BJ (cell line): Measurements from ENCODE around the gene LMO1. TPM values are rescaled to one million over a fixed set of nuclear protein-coding genes. Genes with fewer than 3 reads are reported as not detected.
A peak's percentile ranks its signal among the peaks of the same experiment; 100 is the strongest.

ENCODE experiments used
- CTCF ChIA-PET: fragments of 350-600 bp; formaldehyde crosslinking; extraction: SDS; loops from one replicate; lab custom pipeline; 2021; ENCODE audit warnings: antibody characterized with exemption, inconsistent platforms; lab: Yijun Ruan, JAX
- POLR2A ChIA-PET: fragments of 300-600 bp; sonication (Branson Sonifier 250); formaldehyde crosslinking; extraction: SDS; loops from one replicate; lab custom pipeline; 2021; ENCODE audit warnings: antibody characterized with exemption; lab: Charles Lee
- DNase-seq: peaks from one replicate; pipeline ENCODE4 v3.0.0-alpha.2; 2011; ENCODE audit warnings: low read depth
- H3K27me3 ChIP-seq: 2 replicates; pipeline ENCODE4 v1.6.0; 2011; ENCODE audit warnings: low read length; ENCODE audit not compliant: control insufficient read depth, insufficient read depth
- H3K36me3 ChIP-seq: 2 replicates; pipeline ENCODE4 v1.5.1; 2011; ENCODE audit warnings: low read length; ENCODE audit not compliant: control insufficient read depth, insufficient read depth
- H3K4me3 ChIP-seq: 2 replicates; pipeline ENCODE4 v1.5.1; 2011; ENCODE audit warnings: low read depth, mild to moderate bottlenecking, control low read depth, low read length
- CTCF ChIP-seq: IDR thresholded peaks from 2 replicates; pipeline ENCODE4 v1.5.1; 2011; ENCODE audit warnings: low read depth, mild to moderate bottlenecking, control low read depth, inconsistent platforms, low read length, moderate library complexity; ENCODE audit not compliant: insufficient read depth
- polyA plus RNA-seq: library from polyadenylated mRNA; depleted of rRNA; stranded (reverse); fragments of >200 nt; gene quantifications from 2 replicates; pipeline ENCODE4 v1.2.3, GENCODE V29; 2011

The LMO1 gene
- polyA plus RNA-seq, 1 experiment = not detected

- no peak for DNase-seq
- CTCF ChIA-PET = interaction anchor here (1.1 to 4.5 kb wide), 8 partner anchors 11 to 259 kb away, joined by 3 to 49 read pairs (median 24); no protein-coding TSS in a partner anchor
- H3K27me3 ChIP-seq = peaks cover 66% of the 10 kb centered on the region
These were observed 2.1 kb upstream of the LMO1 start for GRCh38 chr11:8265681-8266241.

GRCh38 chr11:8263109-8263768 is 439 bp downstream of the LMO1 start:
- DNase-seq = no peak
- Histone ChIP-seq H3K4me3 (no peak overlapping the region), H3K27me3 (peaks cover 63% of the 10 kb centered on the region), H3K36me3 (no peaks in the 10 kb centered on the region)
- POLR2A ChIA-PET = interaction anchor here (0.6 to 0.7 kb wide), 2 partner anchors 36 to 1170 kb away, joined by 7 to 8 read pairs; no protein-coding TSS in a partner anchor
- no peak for TF ChIP-seq CTCF
- CTCF ChIA-PET = interaction anchor here (0.6 to 4.5 kb wide), 38 partner anchors 8 to 387 kb away, joined by 3 to 49 read pairs (median 5); no protein-coding TSS in a partner anchor

More at GRCh38 chr11:8265681-8266241, 2.1 kb upstream of the LMO1 start:
- POLR2A ChIA-PET = no interaction called here
- no peak overlapping the region for H3K4me3 ChIP-seq
- H3K36me3 ChIP-seq = no peaks in the 10 kb centered on the region
- no peak for TF ChIP-seq CTCF

- peaks cover 60% of the 10 kb centered on the region for H3K27me3 ChIP-seq
- H3K36me3 ChIP-seq = no peaks in the 10 kb centered on the region
- TF ChIP-seq CTCF = no peak
- DNase-seq = no peak
- H3K4me3 ChIP-seq = peak overlapping the region; percentile 16
- ChIA-PET POLR2A (no interaction called here), CTCF (interaction anchor here (0.9 to 4.5 kb wide), 17 partner anchors 9 to 304 kb away, joined by 3 to 49 read pairs (median 10); no protein-coding TSS in a partner anchor)
These were observed 1.0 kb downstream of the LMO1 start for GRCh38 chr11:8262552-8263108.

- Histone ChIP-seq H3K4me3 (no peak overlapping the region), H3K27me3 (peaks cover 54% of the 10 kb centered on the region), H3K36me3 (no peaks in the 10 kb centered on the region)
- no peak for TF ChIP-seq CTCF
- ChIA-PET POLR2A (no interaction called here), CTCF (interaction anchor here (1.4 to 4.5 kb wide), 11 partner anchors 9 to 305 kb away, joined by 4 to 49 read pairs (median 17); no protein-coding TSS in a partner anchor)
- no peak for DNase-seq
These were observed 1.6 kb downstream of the LMO1 start for GRCh38 chr11:8261921-8262551.
